Measurements from ENCODE around the gene EIF2AK3. TPM values are rescaled to one million over a fixed set of nuclear protein-coding genes. Genes with fewer than 3 reads are reported as not detected.

EIF2AK3 gene
- total and polyA plus RNA-seq, 2 of the 13 experiments (the other 11 are each of a cell fraction or from before 2014, with no cell fraction given), result 10.3 to 30.6 TPM

DNA sequence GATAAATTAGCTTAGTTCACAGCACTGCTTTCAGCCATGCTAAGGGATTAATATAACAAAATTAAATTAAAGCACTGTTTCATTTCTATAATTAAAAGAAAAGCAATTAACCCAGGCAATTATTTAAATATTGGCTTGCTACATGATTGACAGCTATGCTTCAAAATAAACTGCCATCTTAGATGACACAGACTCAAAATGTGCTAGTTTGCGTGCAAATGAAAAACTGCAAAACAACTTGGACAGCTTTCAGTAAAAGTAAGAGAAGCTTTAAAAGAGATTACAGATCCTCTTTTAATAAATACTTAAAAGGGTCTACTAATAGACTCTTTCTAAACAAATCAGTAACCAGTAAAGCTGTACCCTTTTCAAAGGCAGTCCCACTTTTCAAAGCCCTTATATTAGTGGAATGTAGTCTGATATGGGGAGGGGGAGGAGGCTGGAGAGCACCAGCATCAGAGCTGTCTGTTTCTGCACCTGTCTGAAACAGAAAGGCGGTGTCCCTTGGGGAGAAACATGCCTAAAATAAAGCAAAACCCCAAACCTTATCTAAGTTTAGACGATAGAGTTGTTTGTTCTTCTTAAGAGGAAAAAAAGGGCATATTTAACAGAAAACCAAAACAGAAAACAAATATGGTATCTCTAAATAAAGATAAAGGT, 20.8 kb downstream of the EIF2AK3 start:
- no peaks in the 10 kb centered on the region for H3K4me1 ChIP-seq (ENCODE audit: insufficient read depth, low read length)
- ATAC-seq (no peak), DNase-seq (ENCODE audit: low spot score) (no peak), FAIRE-seq (no peak)
- H2AFZ ChIP-seq (ENCODE audit: low read length), result no peak overlapping the region
- no TSS peak for BruUV-seq (replicated peaks)
- in situ Hi-C loops (cut with HindIII; ENCODE audit: extremely low pct_ligation_motif_present, low pct_unique_long_range_greater_than_20kb) (no loop called here), intact Hi-C loops (cut with micrococcal nuclease; ENCODE audit: unreplicated experiment) (no loop called here)
- TF ChIP-seq ZBTB21 (CRISPR knock-in tag; IDR thresholded peaks at IDR 0.05), result no peak
- TF ChIP-seq ZNF251 (CRISPR knock-in tag; IDR thresholded peaks at IDR 0.05), result no peak
- TF ChIP-seq HOXA9 (CRISPR knock-in tag; IDR thresholded peaks at IDR 0.05; ENCODE audit: borderline replicate concordance), result no peak
- no peak for TF ChIP-seq DR1 (CRISPR knock-in tag; IDR thresholded peaks at IDR 0.05)
- TF ChIP-seq, protein P1, sequence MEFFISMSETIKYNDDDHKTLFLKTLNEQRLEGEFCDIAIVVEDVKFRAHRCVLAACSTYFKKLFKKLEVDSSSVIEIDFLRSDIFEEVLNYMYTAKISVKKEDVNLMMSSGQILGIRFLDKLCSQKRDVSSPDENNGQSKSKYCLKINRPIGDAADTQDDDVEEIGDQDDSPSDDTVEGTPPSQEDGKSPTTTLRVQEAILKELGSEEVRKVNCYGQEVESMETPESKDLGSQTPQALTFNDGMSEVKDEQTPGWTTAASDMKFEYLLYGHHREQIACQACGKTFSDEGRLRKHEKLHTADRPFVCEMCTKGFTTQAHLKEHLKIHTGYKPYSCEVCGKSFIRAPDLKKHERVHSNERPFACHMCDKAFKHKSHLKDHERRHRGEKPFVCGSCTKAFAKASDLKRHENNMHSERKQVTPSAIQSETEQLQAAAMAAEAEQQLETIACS (CRISPR knock-in tag; IDR thresholded peaks at IDR 0.05), result no peak
- no peak for TF ChIP-seq HOXA5 (CRISPR knock-in tag; IDR thresholded peaks at IDR 0.05)
- TF ChIP-seq CHCHD3 (CRISPR knock-in tag; IDR thresholded peaks at IDR 0.05), result no peak
- TF ChIP-seq, protein P2, sequence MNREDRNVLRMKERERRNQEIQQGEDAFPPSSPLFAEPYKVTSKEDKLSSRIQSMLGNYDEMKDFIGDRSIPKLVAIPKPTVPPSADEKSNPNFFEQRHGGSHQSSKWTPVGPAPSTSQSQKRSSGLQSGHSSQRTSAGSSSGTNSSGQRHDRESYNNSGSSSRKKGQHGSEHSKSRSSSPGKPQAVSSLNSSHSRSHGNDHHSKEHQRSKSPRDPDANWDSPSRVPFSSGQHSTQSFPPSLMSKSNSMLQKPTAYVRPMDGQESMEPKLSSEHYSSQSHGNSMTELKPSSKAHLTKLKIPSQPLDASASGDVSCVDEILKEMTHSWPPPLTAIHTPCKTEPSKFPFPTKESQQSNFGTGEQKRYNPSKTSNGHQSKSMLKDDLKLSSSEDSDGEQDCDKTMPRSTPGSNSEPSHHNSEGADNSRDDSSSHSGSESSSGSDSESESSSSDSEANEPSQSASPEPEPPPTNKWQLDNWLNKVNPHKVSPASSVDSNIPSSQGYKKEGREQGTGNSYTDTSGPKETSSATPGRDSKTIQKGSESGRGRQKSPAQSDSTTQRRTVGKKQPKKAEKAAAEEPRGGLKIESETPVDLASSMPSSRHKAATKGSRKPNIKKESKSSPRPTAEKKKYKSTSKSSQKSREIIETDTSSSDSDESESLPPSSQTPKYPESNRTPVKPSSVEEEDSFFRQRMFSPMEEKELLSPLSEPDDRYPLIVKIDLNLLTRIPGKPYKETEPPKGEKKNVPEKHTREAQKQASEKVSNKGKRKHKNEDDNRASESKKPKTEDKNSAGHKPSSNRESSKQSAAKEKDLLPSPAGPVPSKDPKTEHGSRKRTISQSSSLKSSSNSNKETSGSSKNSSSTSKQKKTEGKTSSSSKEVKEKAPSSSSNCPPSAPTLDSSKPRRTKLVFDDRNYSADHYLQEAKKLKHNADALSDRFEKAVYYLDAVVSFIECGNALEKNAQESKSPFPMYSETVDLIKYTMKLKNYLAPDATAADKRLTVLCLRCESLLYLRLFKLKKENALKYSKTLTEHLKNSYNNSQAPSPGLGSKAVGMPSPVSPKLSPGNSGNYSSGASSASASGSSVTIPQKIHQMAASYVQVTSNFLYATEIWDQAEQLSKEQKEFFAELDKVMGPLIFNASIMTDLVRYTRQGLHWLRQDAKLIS (CRISPR knock-in tag; IDR thresholded peaks at IDR 0.05), result no peak
- no peak for TF ChIP-seq ZNF605 (CRISPR knock-in tag; IDR thresholded peaks at IDR 0.05)
- H3K4me3 ChIP-seq (replicated peaks in 1 of 3; ENCODE audit: insufficient read depth in 1 of 3, low read depth in 2 of 3, low read length in 3 of 3), result no peak overlapping the region
- no peak overlapping the region for H3K27ac ChIP-seq (ENCODE audit: extremely low read length, insufficient read depth, low read length)
- H3K36me3 ChIP-seq (replicated peaks in 1 of 2; ENCODE audit: control insufficient read depth in 1 of 2, insufficient read depth in 2 of 2, low read length in 2 of 2), result peaks cover 2 to 12% of the 10 kb centered on the region in 2 experiments; a peak in 4 of 5 replicates
- POLR2A ChIA-PET, result no interaction called here
- peaks cover 13% of the 10 kb centered on the region for H3K79me2 ChIP-seq (ENCODE audit: insufficient read depth, low read length)
- H3K9me3 ChIP-seq (ENCODE audit: low read length), result no peaks in the 10 kb centered on the region
- WGBS (ENCODE audit: low lambda C conversion rate), result 91% methylated on average over 3 of the region's 3 CpGs
- CTCF ChIA-PET (ENCODE audit: low intra/inter-chr PET ratio, low total read pairs), result no interaction called here
- no peaks in the 10 kb centered on the region for H3K27me3 ChIP-seq (ENCODE audit: control insufficient read depth in 1 of 2, insufficient read depth in 2 of 2, low read length in 2 of 2)
- no peak overlapping the region for H3K9ac ChIP-seq (ENCODE audit: insufficient read depth, low read depth, low read length)
- H4K20me1 ChIP-seq (ENCODE audit: insufficient read depth, low read length), result no peaks in the 10 kb centered on the region; the same call in 1 of the 2 replicates
- H3K4me2 ChIP-seq (ENCODE audit: low read depth, low read length), result no peak overlapping the region
